ENCODE results near the gene CASP8.

DNA sequence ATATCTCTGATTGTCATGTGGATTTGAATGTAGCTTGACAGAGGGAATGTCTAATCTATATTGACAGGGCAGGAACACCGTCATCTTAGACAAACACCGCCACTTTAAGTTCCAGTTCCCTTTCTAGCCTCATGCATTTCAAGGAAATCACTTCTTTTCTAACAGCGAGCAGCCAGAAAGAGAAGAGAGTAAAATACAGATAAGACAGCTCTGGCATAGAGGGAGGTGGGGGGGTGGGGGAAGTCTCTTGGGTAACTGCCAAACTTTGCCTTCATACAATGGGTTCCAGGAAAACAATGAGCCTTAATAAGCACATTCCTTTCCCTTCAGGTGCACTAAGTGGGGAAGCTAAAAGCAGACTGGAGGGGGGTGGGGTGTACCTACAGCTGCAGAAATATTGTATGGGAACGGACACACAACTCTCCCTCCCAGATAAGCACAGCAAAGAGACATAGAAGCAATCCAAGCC is 40.2 kb upstream of the CASP8 start:
- TF ChIP-seq EZH2 (IDR thresholded peaks at IDR 0.05) = no peak
- no peak for TF ChIP-seq POLR2AphosphoS5 (IDR thresholded peaks at IDR 0.05; ENCODE audit: borderline replicate concordance, low read depth, low read length)

Measured in SK-N-MC (cell line).